ENCODE measurements around the gene CAPN11.
"Not testable (repeated sequence)": the region's sequence is repeated elsewhere in the genome, so short reads cannot be mapped to it uniquely, and the experiment has no call there.

The CAPN11 gene

GRCh38 chr6:44192428-44193041 lies 33.9 kb downstream of the CAPN11 start:
- H3K9me3 ChIP-seq (ENCODE audit: insufficient read depth, low read length), result no peaks in the 10 kb centered on the region
- H3K9ac ChIP-seq (ENCODE audit: insufficient read length, low read depth), result no peak overlapping the region
- H3K4me3 ChIP-seq (ENCODE audit: insufficient read length, low read depth), result no peak overlapping the region
- no peaks in the 10 kb centered on the region for H3K27me3 ChIP-seq (ENCODE audit: insufficient read depth, insufficient read length)
- H3K36me3 ChIP-seq (ENCODE audit: insufficient read depth, insufficient read length, low read length), result no peaks in the 10 kb centered on the region
- no peak for DNase-seq (ENCODE audit: low read depth, low spot score)
- no peak for TF ChIP-seq SUZ12 (IDR thresholded peaks at IDR 0.05; ENCODE audit: extremely low read depth, insufficient read depth, insufficient read length)
- no peak for TF ChIP-seq YY1 (IDR thresholded peaks at IDR 0.05; ENCODE audit: insufficient read depth, insufficient read length)
- no peak for TF ChIP-seq ZNF274 (IDR thresholded peaks at IDR 0.05; ENCODE audit: low read depth, low read length)
- H3K4me1 ChIP-seq (ENCODE audit: insufficient read depth, insufficient read length), result no peaks in the 10 kb centered on the region

GRCh38 chr6:44193307-44193910 lies 34.8 kb downstream of the CAPN11 start:
- TF ChIP-seq SUZ12 (IDR thresholded peaks at IDR 0.05; ENCODE audit: extremely low read depth, insufficient read depth, insufficient read length) (no peak), YY1 (IDR thresholded peaks at IDR 0.05; ENCODE audit: insufficient read depth, insufficient read length) (no peak), ZNF274 (IDR thresholded peaks at IDR 0.05; ENCODE audit: low read depth, low read length) (no peak)
- no peak for DNase-seq (ENCODE audit: low read depth, low spot score)
- H3K9ac ChIP-seq (ENCODE audit: insufficient read length, low read depth), result no peak overlapping the region
- no peak overlapping the region for H3K4me3 ChIP-seq (ENCODE audit: insufficient read length, low read depth)
- no peaks in the 10 kb centered on the region for H3K27me3 ChIP-seq (ENCODE audit: insufficient read depth, insufficient read length)
- no peaks in the 10 kb centered on the region for H3K4me1 ChIP-seq (ENCODE audit: insufficient read depth, insufficient read length)
- H3K9me3 ChIP-seq (ENCODE audit: insufficient read depth, low read length), result no peaks in the 10 kb centered on the region
- H3K36me3 ChIP-seq (ENCODE audit: insufficient read depth, insufficient read length, low read length), result no peaks in the 10 kb centered on the region

GRCh38 chr6:44194326-44194725 lies 35.7 kb downstream of the CAPN11 start:
- Histone ChIP-seq H3K9ac (ENCODE audit: insufficient read length, low read depth) (no peak overlapping the region), H3K4me1 (ENCODE audit: insufficient read depth, insufficient read length) (no peaks in the 10 kb centered on the region), H3K27me3 (ENCODE audit: insufficient read depth, insufficient read length) (no peaks in the 10 kb centered on the region), H3K4me3 (ENCODE audit: insufficient read length, low read depth) (no peak overlapping the region), H3K9me3 (ENCODE audit: insufficient read depth, low read length) (no peaks in the 10 kb centered on the region), H3K36me3 (ENCODE audit: insufficient read depth, insufficient read length, low read length) (no peaks in the 10 kb centered on the region)
- DNase-seq (ENCODE audit: low read depth, low spot score), result no peak
- TF ChIP-seq ZNF274 (IDR thresholded peaks at IDR 0.05; ENCODE audit: low read depth, low read length) (no peak), YY1 (IDR thresholded peaks at IDR 0.05; ENCODE audit: insufficient read depth, insufficient read length) (no peak), SUZ12 (IDR thresholded peaks at IDR 0.05; ENCODE audit: extremely low read depth, insufficient read depth, insufficient read length) (no peak)

- H3K36me3 ChIP-seq (ENCODE audit: insufficient read depth, insufficient read length, low read length); H3K9ac ChIP-seq (ENCODE audit: insufficient read length, low read depth); DNase-seq (ENCODE audit: low read depth, low spot score); H3K27me3 ChIP-seq (ENCODE audit: insufficient read depth, insufficient read length); H3K9me3 ChIP-seq (ENCODE audit: insufficient read depth, low read length); H3K4me3 ChIP-seq (ENCODE audit: insufficient read length, low read depth); H3K4me1 ChIP-seq (ENCODE audit: insufficient read depth, insufficient read length): not testable (repeated sequence)
Observed at GRCh38 chr6:44196351-44196750, 37.7 kb downstream of the CAPN11 start.

GRCh38 chr6:44198684-44199083 lies 40.1 kb downstream of the CAPN11 start:
- TF ChIP-seq ZNF274 (IDR thresholded peaks at IDR 0.05; ENCODE audit: low read depth, low read length), result no peak
- TF ChIP-seq SUZ12 (IDR thresholded peaks at IDR 0.05; ENCODE audit: extremely low read depth, insufficient read depth, insufficient read length), result no peak
- TF ChIP-seq YY1 (IDR thresholded peaks at IDR 0.05; ENCODE audit: insufficient read depth, insufficient read length), result no peak
- H3K36me3 ChIP-seq (ENCODE audit: insufficient read depth, insufficient read length, low read length), result no peaks in the 10 kb centered on the region

GRCh38 chr6:44199883-44200282 lies 41.3 kb downstream of the CAPN11 start:
- Histone ChIP-seq H3K9ac (ENCODE audit: insufficient read length, low read depth) (no peak overlapping the region), H3K4me3 (ENCODE audit: insufficient read length, low read depth) (no peak overlapping the region), H3K36me3 (ENCODE audit: insufficient read depth, insufficient read length, low read length) (no peaks in the 10 kb centered on the region), H3K27me3 (ENCODE audit: insufficient read depth, insufficient read length) (no peaks in the 10 kb centered on the region), H3K4me1 (ENCODE audit: insufficient read depth, insufficient read length) (peaks cover 17% of the 10 kb centered on the region), H3K9me3 (ENCODE audit: insufficient read depth, low read length) (no peaks in the 10 kb centered on the region)
- TF ChIP-seq ZNF274 (IDR thresholded peaks at IDR 0.05; ENCODE audit: low read depth, low read length) (no peak), YY1 (IDR thresholded peaks at IDR 0.05; ENCODE audit: insufficient read depth, insufficient read length) (no peak), SUZ12 (IDR thresholded peaks at IDR 0.05; ENCODE audit: extremely low read depth, insufficient read depth, insufficient read length) (no peak)
- DNase-seq (ENCODE audit: low read depth, low spot score), result no peak

More at GRCh38 chr6:44198684-44199083, 40.1 kb downstream of the CAPN11 start:
- Histone ChIP-seq H3K27me3 (ENCODE audit: insufficient read depth, insufficient read length) (no peaks in the 10 kb centered on the region), H3K4me3 (ENCODE audit: insufficient read length, low read depth) (no peak overlapping the region), H3K4me1 (ENCODE audit: insufficient read depth, insufficient read length) (peaks cover 17% of the 10 kb centered on the region), H3K9me3 (ENCODE audit: insufficient read depth, low read length) (no peaks in the 10 kb centered on the region), H3K9ac (ENCODE audit: insufficient read length, low read depth) (no peak overlapping the region)
- no peak for DNase-seq (ENCODE audit: low read depth, low spot score)

GRCh38 chr6:44201200-44201599 lies 42.6 kb downstream of the CAPN11 start:
- no peak overlapping the region for H3K9ac ChIP-seq (ENCODE audit: insufficient read length, low read depth)

More at GRCh38 chr6:44201200-44201599, 42.6 kb downstream of the CAPN11 start:
- DNase-seq (ENCODE audit: low read depth, low spot score), result no peak
- no peaks in the 10 kb centered on the region for H3K9me3 ChIP-seq (ENCODE audit: insufficient read depth, low read length)
- H3K27me3 ChIP-seq (ENCODE audit: insufficient read depth, insufficient read length), result no peaks in the 10 kb centered on the region
- TF ChIP-seq SUZ12 (IDR thresholded peaks at IDR 0.05; ENCODE audit: extremely low read depth, insufficient read depth, insufficient read length) (no peak), YY1 (IDR thresholded peaks at IDR 0.05; ENCODE audit: insufficient read depth, insufficient read length) (no peak), ZNF274 (IDR thresholded peaks at IDR 0.05; ENCODE audit: low read depth, low read length) (no peak)
- H3K36me3 ChIP-seq (ENCODE audit: insufficient read depth, insufficient read length, low read length), result no peaks in the 10 kb centered on the region
- H3K4me1 ChIP-seq (ENCODE audit: insufficient read depth, insufficient read length), result peaks cover 17% of the 10 kb centered on the region
- no peak overlapping the region for H3K4me3 ChIP-seq (ENCODE audit: insufficient read length, low read depth)
